Lower leg skin (tissue), 3 donors: ENCODE measurements around the gene SERAC1.

Source experiments
- POLR2A ChIP-seq, 2 donors: fragments of 450-650 bp; IDR thresholded peaks; one replicate each; pipeline ENCODE4 v1.6.1; 2016 to 2017; ENCODE audit warnings: antibody characterized with exemption in 2 of 2, mild to moderate bottlenecking in 1 of 2, moderate library complexity in 1 of 2
- TF ChIP-seq, protein P1 (sequence below), 3 donors: fragments of 450-650 bp; IDR thresholded peaks; one replicate each; pipeline ENCODE4 v1.5.1; 2016; ENCODE audit warnings: antibody characterized with exemption in 3 of 3, mild to moderate bottlenecking in 3 of 3, moderate library complexity in 2 of 3

DNA sequence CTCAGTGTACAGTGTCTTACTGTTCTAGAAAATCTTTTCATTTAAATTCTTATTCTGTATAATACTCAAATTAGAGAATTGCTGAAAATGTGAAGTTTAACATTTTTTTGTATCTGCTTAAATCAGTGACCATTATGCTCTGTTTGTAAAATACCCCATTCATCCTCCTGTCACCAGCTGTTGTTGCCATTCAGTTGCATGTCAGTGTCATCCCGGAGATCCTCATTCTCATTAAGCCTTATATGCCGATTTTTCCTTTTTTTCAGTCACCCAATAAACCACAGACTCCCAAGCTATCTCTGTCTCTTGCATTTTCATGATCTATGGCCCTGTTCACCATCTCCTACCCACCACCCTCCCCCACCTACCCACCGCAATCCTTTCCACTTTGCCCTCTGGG is 20.5 kb upstream of the SERAC1 start:
- TF ChIP-seq, protein P1, sequence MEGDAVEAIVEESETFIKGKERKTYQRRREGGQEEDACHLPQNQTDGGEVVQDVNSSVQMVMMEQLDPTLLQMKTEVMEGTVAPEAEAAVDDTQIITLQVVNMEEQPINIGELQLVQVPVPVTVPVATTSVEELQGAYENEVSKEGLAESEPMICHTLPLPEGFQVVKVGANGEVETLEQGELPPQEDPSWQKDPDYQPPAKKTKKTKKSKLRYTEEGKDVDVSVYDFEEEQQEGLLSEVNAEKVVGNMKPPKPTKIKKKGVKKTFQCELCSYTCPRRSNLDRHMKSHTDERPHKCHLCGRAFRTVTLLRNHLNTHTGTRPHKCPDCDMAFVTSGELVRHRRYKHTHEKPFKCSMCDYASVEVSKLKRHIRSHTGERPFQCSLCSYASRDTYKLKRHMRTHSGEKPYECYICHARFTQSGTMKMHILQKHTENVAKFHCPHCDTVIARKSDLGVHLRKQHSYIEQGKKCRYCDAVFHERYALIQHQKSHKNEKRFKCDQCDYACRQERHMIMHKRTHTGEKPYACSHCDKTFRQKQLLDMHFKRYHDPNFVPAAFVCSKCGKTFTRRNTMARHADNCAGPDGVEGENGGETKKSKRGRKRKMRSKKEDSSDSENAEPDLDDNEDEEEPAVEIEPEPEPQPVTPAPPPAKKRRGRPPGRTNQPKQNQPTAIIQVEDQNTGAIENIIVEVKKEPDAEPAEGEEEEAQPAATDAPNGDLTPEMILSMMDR (IDR thresholded peaks at IDR 0.05): no peak
- no peak for TF ChIP-seq POLR2A (IDR thresholded peaks at IDR 0.05)
